GM21786 (cell line): ENCODE measurements around the gene LFNG.

ENCODE experiments used
- ATAC-seq: cut with Tn5 transposase; IDR thresholded peaks from one replicate; pipeline ENCODE4 v1.9.1; 2021; ENCODE audit not compliant: unreplicated experiment

LFNG gene

GRCh38 chr7:2515424-2516193 lies 4.0 kb upstream of the LFNG start:
- ATAC-seq = no peak

- no peak for ATAC-seq
Measured at GRCh38 chr7:2516194-2516555, 3.4 kb upstream of the LFNG start.

GRCh38 chr7:2517026-2517425 lies 2.5 kb upstream of the LFNG start:
- no peak for ATAC-seq

GRCh38 chr7:2517678-2518507 lies 1.7 kb upstream of the LFNG start:
- ATAC-seq = no peak

GRCh38 chr7:2518737-2519118 lies 846 bp upstream of the LFNG start:
- no peak for ATAC-seq

- ATAC-seq = no peak
Measured at GRCh38 chr7:2520131-2520760, 672 bp downstream of the LFNG start.

- no peak for ATAC-seq
Measured at GRCh38 chr7:2520761-2521290, 1.3 kb downstream of the LFNG start.

GRCh38 chr7:2521341-2521745 lies 1.8 kb downstream of the LFNG start:
- no peak for ATAC-seq

- ATAC-seq = peak; percentile 31
Measured at GRCh38 chr7:2521952-2522591, 2.5 kb downstream of the LFNG start.

GRCh38 chr7:2522780-2523433 lies 3.3 kb downstream of the LFNG start:
- no peak for ATAC-seq

- ATAC-seq = no peak
Measured at GRCh38 chr7:2523461-2523936, 3.9 kb downstream of the LFNG start.

GRCh38 chr7:2523941-2524807 lies 4.6 kb downstream of the LFNG start:
- ATAC-seq = no peak

- ATAC-seq = no peak
Measured at GRCh38 chr7:2524808-2525657, 5.5 kb downstream of the LFNG start.

- no peak for ATAC-seq
Measured at GRCh38 chr7:2525658-2526630, 6.4 kb downstream of the LFNG start.

- no peak for ATAC-seq
Measured at GRCh38 chr7:2526659-2527504, 7.3 kb downstream of the LFNG start.
